ENCODE results near the gene KDM6A.

KDM6A gene

GRCh38 chrX:44899946-44900345, 27.0 kb downstream of the KDM6A start:
- H3K4me3 ChIP-seq (replicated peaks; ENCODE audit: low read depth, low read length): no peak overlapping the region
- DNase-seq (ENCODE audit: low read depth): no peak

GRCh38 chrX:44903107-44903506, 30.1 kb downstream of the KDM6A start:
- DNase-seq (ENCODE audit: low read depth): peak; percentile 54
- no peak for TF ChIP-seq CTCF (IDR thresholded peaks at IDR 0.05; ENCODE audit: low read length, missing control alignments)
- H3K4me3 ChIP-seq (replicated peaks; ENCODE audit: low read depth, low read length): no peak overlapping the region

More at GRCh38 chrX:44899946-44900345, 27.0 kb downstream of the KDM6A start:
- no peak for TF ChIP-seq CTCF (IDR thresholded peaks at IDR 0.05; ENCODE audit: low read length, missing control alignments)

DNA sequence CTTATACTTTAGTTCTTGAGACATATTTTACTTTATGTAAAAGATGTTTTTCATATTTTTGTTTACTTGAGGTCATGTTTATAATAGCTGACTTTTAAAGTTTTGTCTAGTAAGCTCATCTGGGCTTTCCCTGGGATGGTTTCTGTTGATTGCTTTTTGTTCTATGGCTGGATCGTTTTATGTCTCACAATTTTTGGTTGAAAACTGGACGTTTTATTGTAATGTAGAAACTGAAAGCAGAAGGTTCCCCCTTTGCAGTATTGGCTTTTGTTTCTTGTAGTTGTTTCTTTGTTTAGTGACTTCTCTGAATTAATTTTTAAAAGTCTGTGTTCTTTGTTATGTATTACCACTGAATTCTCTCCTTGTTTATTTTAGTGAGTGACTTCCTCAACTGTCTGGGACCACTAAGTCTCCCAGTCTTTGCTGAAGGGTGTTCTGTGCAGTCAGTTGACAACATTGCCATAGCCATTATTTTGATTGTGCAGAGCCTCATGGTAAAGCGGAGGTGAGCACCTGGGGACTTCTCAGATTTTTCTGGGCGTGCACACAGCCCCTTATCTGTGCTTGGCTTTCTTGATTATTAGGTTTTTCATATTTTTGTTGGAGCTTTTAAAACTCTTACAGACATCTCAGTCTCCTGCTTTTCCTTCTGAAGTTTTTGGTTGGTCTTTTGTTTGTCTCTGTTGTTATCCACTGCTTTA, 31.0 kb downstream of the KDM6A start:
- no peak overlapping the region for H3K4me3 ChIP-seq (replicated peaks; ENCODE audit: low read depth, low read length)
- no peak for DNase-seq (ENCODE audit: low read depth)
- no peak for TF ChIP-seq CTCF (IDR thresholded peaks at IDR 0.05; ENCODE audit: low read length, missing control alignments)

- no peak overlapping the region for H3K4me3 ChIP-seq (replicated peaks; ENCODE audit: low read depth, low read length)
- peak; percentile 18 for TF ChIP-seq CTCF (IDR thresholded peaks at IDR 0.05; ENCODE audit: low read length, missing control alignments)
- DNase-seq (ENCODE audit: low read depth): no peak
These were observed 31.6 kb downstream of the KDM6A start for GRCh38 chrX:44904542-44905115.

DNA sequence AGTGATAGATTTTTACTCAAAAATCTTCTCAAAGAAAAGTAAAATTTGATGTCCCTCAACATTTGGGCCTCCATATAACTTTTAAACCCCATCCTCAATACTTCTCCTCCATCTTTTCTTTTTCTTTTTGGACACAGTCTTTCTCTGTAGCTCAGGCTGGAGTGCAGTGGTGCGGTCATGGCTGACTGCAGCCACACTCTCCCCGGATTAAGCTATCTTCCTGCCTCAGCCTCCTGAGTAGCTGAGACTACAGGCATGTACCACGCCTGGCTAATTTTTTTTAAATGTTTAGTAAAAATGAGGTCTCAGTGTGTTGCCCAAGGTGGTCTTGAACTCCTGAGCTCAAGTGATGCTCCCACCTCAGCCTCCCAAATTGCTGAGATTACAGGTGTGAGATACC, 33.1 kb downstream of the KDM6A start:
- H3K4me3 ChIP-seq (replicated peaks; ENCODE audit: low read depth, low read length): no peak overlapping the region
- TF ChIP-seq CTCF (IDR thresholded peaks at IDR 0.05; ENCODE audit: low read length, missing control alignments): no peak

GRCh38 chrX:44906542-44906941, 33.6 kb downstream of the KDM6A start:
- no peak for DNase-seq (ENCODE audit: low read depth)
- no peak overlapping the region for H3K4me3 ChIP-seq (replicated peaks; ENCODE audit: low read depth, low read length)
- TF ChIP-seq CTCF (IDR thresholded peaks at IDR 0.05; ENCODE audit: low read length, missing control alignments): no peak

More for the DNA sequence above, 33.1 kb downstream of the KDM6A start:
- no peak for DNase-seq (ENCODE audit: low read depth)

- no peak for TF ChIP-seq CTCF (IDR thresholded peaks at IDR 0.05; ENCODE audit: low read length, missing control alignments)
- DNase-seq (ENCODE audit: low read depth): peak; percentile 29
- no peak overlapping the region for H3K4me3 ChIP-seq (replicated peaks; ENCODE audit: low read depth, low read length)
These were observed 35.2 kb downstream of the KDM6A start for GRCh38 chrX:44908153-44908552.
